ENCODE results near the gene FAM185A.
"Not testable (repeated sequence)": the region's sequence is repeated elsewhere in the genome, so short reads cannot be mapped to it uniquely, and the experiment has no call there.

The FAM185A gene

GRCh38 chr7:102758227-102758626 lies 9.4 kb downstream of the FAM185A start:
- peak; percentile 23 for TF ChIP-seq CTCF (IDR thresholded peaks at IDR 0.05; ENCODE audit: low read depth, low read length, poor library complexity, severe bottlenecking)

GRCh38 chr7:102759934-102760333 lies 11.1 kb downstream of the FAM185A start:
- H3K27me3 ChIP-seq (ENCODE audit: control insufficient read depth, low read length) = not testable (repeated sequence)

More at GRCh38 chr7:102758227-102758626, 9.4 kb downstream of the FAM185A start:
- H3K4me1 ChIP-seq (ENCODE audit: control insufficient read depth, low read length) = peaks cover 47% of the 10 kb centered on the region
- H3K79me2 ChIP-seq (ENCODE audit: control insufficient read depth, low read length); H3K36me3 ChIP-seq (ENCODE audit: control insufficient read depth, low read length); H3K9me3 ChIP-seq (ENCODE audit: control insufficient read depth, insufficient read depth, low read length); H3K27me3 ChIP-seq (ENCODE audit: control insufficient read depth, low read length); H3K4me3 ChIP-seq (ENCODE audit: low read length); H4K20me1 ChIP-seq (ENCODE audit: control insufficient read depth, insufficient read depth, low read depth, low read length); H3K9me2 ChIP-seq (replicated peaks; ENCODE audit: control insufficient read depth, low read length): not testable (repeated sequence)
- H3K4me2 ChIP-seq (ENCODE audit: low read length) = peak overlapping the region; percentile 39
- H3K27ac ChIP-seq (ENCODE audit: low read depth, low read length) = peak overlapping the region; percentile 81
- H3F3A ChIP-seq (ENCODE audit: control insufficient read depth, insufficient read depth) = peaks cover 15% of the 10 kb centered on the region

GRCh38 chr7:102761234-102761633 lies 12.4 kb downstream of the FAM185A start:
- H3K9me2 ChIP-seq (replicated peaks; ENCODE audit: control insufficient read depth, low read length); H3K36me3 ChIP-seq (ENCODE audit: control insufficient read depth, low read length); H3K9me3 ChIP-seq (ENCODE audit: control insufficient read depth, insufficient read depth, low read length); H3K27me3 ChIP-seq (ENCODE audit: control insufficient read depth, low read length); H3K79me2 ChIP-seq (ENCODE audit: control insufficient read depth, low read length); H4K20me1 ChIP-seq (ENCODE audit: control insufficient read depth, insufficient read depth, low read depth, low read length): not testable (repeated sequence)
- Histone ChIP-seq H3K27ac (ENCODE audit: low read depth, low read length) (peak overlapping the region; percentile 81), H3K4me1 (ENCODE audit: control insufficient read depth, low read length) (peaks cover 73% of the 10 kb centered on the region), H3F3A (ENCODE audit: control insufficient read depth, insufficient read depth) (peaks cover 15% of the 10 kb centered on the region), H3K4me2 (ENCODE audit: low read length) (peak overlapping the region; percentile 78), H3K4me3 (ENCODE audit: low read length) (peak overlapping the region; percentile 54)

More at GRCh38 chr7:102759934-102760333, 11.1 kb downstream of the FAM185A start:
- H3K79me2 ChIP-seq (ENCODE audit: control insufficient read depth, low read length); H3K9me3 ChIP-seq (ENCODE audit: control insufficient read depth, insufficient read depth, low read length); H3K36me3 ChIP-seq (ENCODE audit: control insufficient read depth, low read length); H4K20me1 ChIP-seq (ENCODE audit: control insufficient read depth, insufficient read depth, low read depth, low read length); H3K9me2 ChIP-seq (replicated peaks; ENCODE audit: control insufficient read depth, low read length): not testable (repeated sequence)
- H3K4me1 ChIP-seq (ENCODE audit: control insufficient read depth, low read length) = peaks cover 63% of the 10 kb centered on the region
- H3K27ac ChIP-seq (ENCODE audit: low read depth, low read length) = peak overlapping the region; percentile 81
- H3K4me2 ChIP-seq (ENCODE audit: low read length) = peak overlapping the region; percentile 79
- H3F3A ChIP-seq (ENCODE audit: control insufficient read depth, insufficient read depth) = peaks cover 15% of the 10 kb centered on the region
- peak overlapping the region; percentile 50 for H3K4me3 ChIP-seq (ENCODE audit: low read length)

GRCh38 chr7:102763295-102763905 lies 14.6 kb downstream of the FAM185A start:
- H3K9me3 ChIP-seq (ENCODE audit: control insufficient read depth, insufficient read depth, low read length); H3K79me2 ChIP-seq (ENCODE audit: control insufficient read depth, low read length); H3K36me3 ChIP-seq (ENCODE audit: control insufficient read depth, low read length); H4K20me1 ChIP-seq (ENCODE audit: control insufficient read depth, insufficient read depth, low read depth, low read length); H3K9me2 ChIP-seq (replicated peaks; ENCODE audit: control insufficient read depth, low read length); H3K27me3 ChIP-seq (ENCODE audit: control insufficient read depth, low read length): not testable (repeated sequence)
- Histone ChIP-seq H3K27ac (ENCODE audit: low read depth, low read length) (peak overlapping the region; percentile 47), H3K4me2 (ENCODE audit: low read length) (peak overlapping the region; percentile 5), H3K4me1 (ENCODE audit: control insufficient read depth, low read length) (peaks cover 94% of the 10 kb centered on the region), H3K4me3 (ENCODE audit: low read length) (0 out of 2 replicates have a peak overlapping the region, but pooled peaks have one; percentile 3), H3F3A (ENCODE audit: control insufficient read depth, insufficient read depth) (peaks cover 15% of the 10 kb centered on the region)

- not testable (repeated sequence) for H3K9me2 ChIP-seq (replicated peaks; ENCODE audit: control insufficient read depth, low read length); H3F3A ChIP-seq (ENCODE audit: control insufficient read depth, insufficient read depth); H3K79me2 ChIP-seq (ENCODE audit: control insufficient read depth, low read length); H3K27me3 ChIP-seq (ENCODE audit: control insufficient read depth, low read length); H4K20me1 ChIP-seq (ENCODE audit: control insufficient read depth, insufficient read depth, low read depth, low read length)
- Histone ChIP-seq H3K4me1 (ENCODE audit: control insufficient read depth, low read length) (peaks cover 83% of the 10 kb centered on the region), H3K9me3 (ENCODE audit: control insufficient read depth, insufficient read depth, low read length) (peaks cover 12% of the 10 kb centered on the region), H3K4me3 (ENCODE audit: low read length) (peak overlapping the region; percentile 54), H3K4me2 (ENCODE audit: low read length) (peak overlapping the region; percentile 71), H3K27ac (ENCODE audit: low read depth, low read length) (peak overlapping the region; percentile 95), H3K36me3 (ENCODE audit: control insufficient read depth, low read length) (peaks cover 22% of the 10 kb centered on the region)
Observed at GRCh38 chr7:102769657-102770192, 20.9 kb downstream of the FAM185A start.

- not testable (repeated sequence) for H3K4me2 ChIP-seq (ENCODE audit: low read length); H3F3A ChIP-seq (ENCODE audit: control insufficient read depth, insufficient read depth); H4K20me1 ChIP-seq (ENCODE audit: control insufficient read depth, insufficient read depth, low read depth, low read length); H3K27me3 ChIP-seq (ENCODE audit: control insufficient read depth, low read length); H3K4me3 ChIP-seq (ENCODE audit: low read length); H3K9me2 ChIP-seq (replicated peaks; ENCODE audit: control insufficient read depth, low read length); H3K79me2 ChIP-seq (ENCODE audit: control insufficient read depth, low read length)
- Histone ChIP-seq H3K36me3 (ENCODE audit: control insufficient read depth, low read length) (peaks cover 22% of the 10 kb centered on the region), H3K4me1 (ENCODE audit: control insufficient read depth, low read length) (peaks cover 83% of the 10 kb centered on the region), H3K9me3 (ENCODE audit: control insufficient read depth, insufficient read depth, low read length) (peaks cover 12% of the 10 kb centered on the region), H3K27ac (ENCODE audit: low read depth, low read length) (peak overlapping the region; percentile 95)
Observed at GRCh38 chr7:102770467-102770866, 21.7 kb downstream of the FAM185A start.

GRCh38 chr7:102776217-102776616 lies 27.4 kb downstream of the FAM185A start:
- H3K36me3 ChIP-seq (ENCODE audit: control insufficient read depth, low read length) = peaks cover 33% of the 10 kb centered on the region
- H3K79me2 ChIP-seq (ENCODE audit: control insufficient read depth, low read length); H3K9me2 ChIP-seq (replicated peaks; ENCODE audit: control insufficient read depth, low read length); H3F3A ChIP-seq (ENCODE audit: control insufficient read depth, insufficient read depth); H3K27me3 ChIP-seq (ENCODE audit: control insufficient read depth, low read length); H3K4me3 ChIP-seq (ENCODE audit: low read length); H4K20me1 ChIP-seq (ENCODE audit: control insufficient read depth, insufficient read depth, low read depth, low read length); H3K9me3 ChIP-seq (ENCODE audit: control insufficient read depth, insufficient read depth, low read length): not testable (repeated sequence)
- H3K4me1 ChIP-seq (ENCODE audit: control insufficient read depth, low read length) = peaks cover 46% of the 10 kb centered on the region
- H3K27ac ChIP-seq (ENCODE audit: low read depth, low read length) = peak overlapping the region; percentile 66
- H3K4me2 ChIP-seq (ENCODE audit: low read length) = peak overlapping the region; percentile 36

All from DOHH2 (cell line).